HepG2 (cell line): ENCODE measurements around the gene HLCS.

Experiments used
- ATF7 ChIP-seq, 2 experiments: fragments of 450-650 bp in 1 of 2; sonication (generic) in 1 of 2; formaldehyde crosslinking in 1 of 2; IDR thresholded peaks; 2 replicates each; pipeline versions ENCODE4 v1.4.0 to v1.6.1; 2016 to 2020; ENCODE audit warnings: antibody characterized with exemption in 1 of 2, mild to moderate bottlenecking in 1 of 2, missing genetic modification reagents in 1 of 2
- CREB1 ChIP-seq, 2 experiments: fragments of 450-650 bp in 1 of 2; IDR thresholded peaks; 2 replicates each; pipeline ENCODE4 v1.6.1; 2016 to 2017; ENCODE audit warnings: control low read depth in 1 of 2, mild to moderate bottlenecking in 1 of 2, missing compliant biosample characterization in 1 of 2, missing genetic modification characterization in 1 of 2
- ESRRA ChIP-seq: sonication (generic); formaldehyde crosslinking; IDR thresholded peaks from 2 replicates; pipeline ENCODE4 v1.5.1; 2020; ENCODE audit warnings: mild to moderate bottlenecking, low read depth, missing genetic modification reagents
- HDAC2 ChIP-seq: sonication (generic); formaldehyde crosslinking; IDR thresholded peaks from 2 replicates; pipeline ENCODE4 v1.4.0; 2020; ENCODE audit warnings: missing genetic modification reagents
- MAFK ChIP-seq, 2 experiments: IDR thresholded peaks in 1 of 2; conservative IDR thresholded peaks in 1 of 2; 2 replicates each; pipeline ENCODE4 v1.6.1; 2011; ENCODE audit warnings: improper control_type of control experiment in 2 of 2, low read length in 2 of 2
- RFXAP ChIP-seq: sonication (generic); formaldehyde crosslinking; IDR thresholded peaks from 2 replicates; pipeline ENCODE4 v1.4.0; 2020; ENCODE audit warnings: missing genetic modification reagents, borderline replicate concordance
- SIX4 ChIP-seq: sonication (generic); formaldehyde crosslinking; IDR thresholded peaks from 2 replicates; pipeline ENCODE4 v1.4.0; 2020; ENCODE audit warnings: missing genetic modification reagents
- ZNF274 ChIP-seq: sonication (generic); formaldehyde crosslinking; IDR thresholded peaks from 2 replicates; pipeline ENCODE4 v1.5.1; 2020; ENCODE audit warnings: mild to moderate bottlenecking, missing genetic modification reagents
- ZNF354B ChIP-seq: sonication (generic); formaldehyde crosslinking; IDR thresholded peaks from 2 replicates; pipeline ENCODE4 v1.8.0; 2022; ENCODE audit warnings: mild to moderate bottlenecking, missing genetic modification reagents
- TF ChIP-seq, protein P1 (sequence below): sonication (generic); formaldehyde crosslinking; IDR thresholded peaks from 2 replicates; pipeline ENCODE4 v1.8.0; 2022; ENCODE audit warnings: mild to moderate bottlenecking, missing genetic modification reagents; ENCODE audit not compliant: insufficient replicate concordance

DNA sequence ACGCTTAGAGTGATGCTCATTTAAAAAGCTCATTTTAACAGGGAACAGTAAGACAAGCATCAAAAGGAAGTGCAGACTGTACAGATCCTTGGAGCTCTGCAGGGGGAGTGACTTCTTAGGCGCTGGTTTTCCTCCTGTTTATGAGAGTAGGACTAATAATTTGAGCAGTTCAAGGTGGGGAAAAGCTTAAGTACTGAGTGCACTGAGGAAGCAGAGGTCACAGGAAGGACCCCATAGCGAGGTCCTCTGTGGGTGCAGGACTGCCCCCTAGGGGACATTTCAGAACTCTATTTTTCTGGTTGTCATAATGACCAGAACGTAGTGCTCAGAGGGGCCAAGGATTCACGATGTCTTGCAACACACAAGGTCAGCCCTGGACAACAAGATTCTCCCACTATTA is 112.1 kb downstream of the HLCS start:
- TF ChIP-seq RFXAP (CRISPR knock-in tag) = no peak
- no peak for TF ChIP-seq CREB1 (IDR thresholded peaks at IDR 0.05)
- TF ChIP-seq CREB1 (CRISPR knock-in tag; IDR thresholded peaks at IDR 0.05) = no peak
- TF ChIP-seq, protein P1, sequence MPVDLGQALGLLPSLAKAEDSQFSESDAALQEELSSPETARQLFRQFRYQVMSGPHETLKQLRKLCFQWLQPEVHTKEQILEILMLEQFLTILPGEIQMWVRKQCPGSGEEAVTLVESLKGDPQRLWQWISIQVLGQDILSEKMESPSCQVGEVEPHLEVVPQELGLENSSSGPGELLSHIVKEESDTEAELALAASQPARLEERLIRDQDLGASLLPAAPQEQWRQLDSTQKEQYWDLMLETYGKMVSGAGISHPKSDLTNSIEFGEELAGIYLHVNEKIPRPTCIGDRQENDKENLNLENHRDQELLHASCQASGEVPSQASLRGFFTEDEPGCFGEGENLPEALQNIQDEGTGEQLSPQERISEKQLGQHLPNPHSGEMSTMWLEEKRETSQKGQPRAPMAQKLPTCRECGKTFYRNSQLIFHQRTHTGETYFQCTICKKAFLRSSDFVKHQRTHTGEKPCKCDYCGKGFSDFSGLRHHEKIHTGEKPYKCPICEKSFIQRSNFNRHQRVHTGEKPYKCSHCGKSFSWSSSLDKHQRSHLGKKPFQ (CRISPR knock-in tag) = no peak
- no peak for TF ChIP-seq SIX4 (CRISPR knock-in tag)
- TF ChIP-seq HDAC2 (CRISPR knock-in tag) = no peak
- TF ChIP-seq ZNF274 (CRISPR knock-in tag) = no peak
- no peak for TF ChIP-seq ZNF354B
- TF ChIP-seq ESRRA (CRISPR knock-in tag) = no peak
- TF ChIP-seq MAFK (conservative IDR thresholded peaks at IDR 0.05 in 1 of 2, IDR thresholded peaks at IDR 0.05 in 1 of 2; ENCODE audit: low read length in 2 of 2) = no peak
- no peak for TF ChIP-seq ATF7 (IDR thresholded peaks at IDR 0.05)
- no peak for TF ChIP-seq ATF7 (CRISPR knock-in tag; IDR thresholded peaks at IDR 0.05)
